ENCODE data around the gene MED4. TPM values are rescaled to one million over a fixed set of nuclear protein-coding genes. Genes with fewer than 3 reads are reported as not detected.

Gene MED4
- total and polyA plus RNA-seq, 9 of the 15 experiments (the other 6 are each of a cell fraction or from before 2014, with no cell fraction given) = 24.5 to 87.3 (median 58.3) TPM

- TF ChIP-seq U2AF1 (optimal IDR thresholded peaks at IDR 0.05; ENCODE audit: low read depth, low read length) = no peak
- TF ChIP-seq SP2 (IDR thresholded peaks at IDR 0.05; ENCODE audit: extremely low read depth, low read depth, low read length, poor library complexity, severe bottlenecking) = no peak
- TF ChIP-seq RNF2 (IDR thresholded peaks at IDR 0.05) = peak; percentile 36
- peak; percentile 82 for TF ChIP-seq CREB1 (IDR thresholded peaks at IDR 0.05)
- TF ChIP-seq CREB1 (CRISPR knock-in tag; IDR thresholded peaks at IDR 0.05) = peak; percentile 89
- TF ChIP-seq ZNF586 (CRISPR knock-in tag; conservative IDR thresholded peaks at IDR 0.05) = no peak
- peak; percentile 55; the same call in 1 of the 2 replicates for TF ChIP-seq ETV5 (CRISPR knock-in tag; IDR thresholded peaks at IDR 0.05; ENCODE audit: low read depth)
- TF ChIP-seq, protein P1, sequence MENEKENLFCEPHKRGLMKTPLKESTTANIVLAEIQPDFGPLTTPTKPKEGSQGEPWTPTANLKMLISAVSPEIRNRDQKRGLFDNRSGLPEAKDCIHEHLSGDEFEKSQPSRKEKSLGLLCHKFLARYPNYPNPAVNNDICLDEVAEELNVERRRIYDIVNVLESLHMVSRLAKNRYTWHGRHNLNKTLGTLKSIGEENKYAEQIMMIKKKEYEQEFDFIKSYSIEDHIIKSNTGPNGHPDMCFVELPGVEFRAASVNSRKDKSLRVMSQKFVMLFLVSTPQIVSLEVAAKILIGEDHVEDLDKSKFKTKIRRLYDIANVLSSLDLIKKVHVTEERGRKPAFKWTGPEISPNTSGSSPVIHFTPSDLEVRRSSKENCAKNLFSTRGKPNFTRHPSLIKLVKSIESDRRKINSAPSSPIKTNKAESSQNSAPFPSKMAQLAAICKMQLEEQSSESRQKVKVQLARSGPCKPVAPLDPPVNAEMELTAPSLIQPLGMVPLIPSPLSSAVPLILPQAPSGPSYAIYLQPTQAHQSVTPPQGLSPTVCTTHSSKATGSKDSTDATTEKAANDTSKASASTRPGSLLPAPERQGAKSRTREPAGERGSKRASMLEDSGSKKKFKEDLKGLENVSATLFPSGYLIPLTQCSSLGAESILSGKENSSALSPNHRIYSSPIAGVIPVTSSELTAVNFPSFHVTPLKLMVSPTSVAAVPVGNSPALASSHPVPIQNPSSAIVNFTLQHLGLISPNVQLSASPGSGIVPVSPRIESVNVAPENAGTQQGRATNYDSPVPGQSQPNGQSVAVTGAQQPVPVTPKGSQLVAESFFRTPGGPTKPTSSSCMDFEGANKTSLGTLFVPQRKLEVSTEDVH (IDR thresholded peaks at IDR 0.05; ENCODE audit: low read depth, partially characterized antibody) = peak; percentile 70
- TF ChIP-seq MAFG (tag; conservative IDR thresholded peaks at IDR 0.05) = no peak
- TF ChIP-seq UBTF (IDR thresholded peaks at IDR 0.05; ENCODE audit: borderline replicate concordance in 1 of 2, low read depth in 2 of 2, low read length in 2 of 2) = 0 out of 4 replicates have a peak, but pooled peaks of 1 of the 2 experiments have one; percentile 48
- TF ChIP-seq YY1 (IDR thresholded peaks at IDR 0.05; ENCODE audit: borderline replicate concordance in 1 of 3, control insufficient read depth in 1 of 3, extremely low read depth in 1 of 3, insufficient read depth in 3 of 3, insufficient read length in 1 of 3, insufficient replicate concordance in 2 of 3, low read depth in 1 of 3, low read length in 2 of 3) = peak in 2 of 3 experiments; percentile 43 to 73
- TF ChIP-seq NCOA4 (IDR thresholded peaks at IDR 0.05; ENCODE audit: partially characterized antibody) = no peak
- TF ChIP-seq MED1 (CRISPR knock-in tag; IDR thresholded peaks at IDR 0.05; ENCODE audit: borderline replicate concordance) = no peak
- 0 out of 2 replicates have a peak, but pooled peaks have one; percentile 23 for TF ChIP-seq ZKSCAN1 (IDR thresholded peaks at IDR 0.05; ENCODE audit: low read depth, low read length)
- peak; percentile 40 for TF ChIP-seq HMGN3 (IDR thresholded peaks at IDR 0.05; ENCODE audit: borderline replicate concordance, extremely low read depth, insufficient read length, low read depth, low read length)
- TF ChIP-seq EGR1 (conservative IDR thresholded peaks at IDR 0.05) = peak; percentile 81
- no peak for TF ChIP-seq ADNP (tag; IDR thresholded peaks at IDR 0.05)
- no peak for TF ChIP-seq WHSC1 (IDR thresholded peaks at IDR 0.05; ENCODE audit: low read length)
- TF ChIP-seq, protein P2, sequence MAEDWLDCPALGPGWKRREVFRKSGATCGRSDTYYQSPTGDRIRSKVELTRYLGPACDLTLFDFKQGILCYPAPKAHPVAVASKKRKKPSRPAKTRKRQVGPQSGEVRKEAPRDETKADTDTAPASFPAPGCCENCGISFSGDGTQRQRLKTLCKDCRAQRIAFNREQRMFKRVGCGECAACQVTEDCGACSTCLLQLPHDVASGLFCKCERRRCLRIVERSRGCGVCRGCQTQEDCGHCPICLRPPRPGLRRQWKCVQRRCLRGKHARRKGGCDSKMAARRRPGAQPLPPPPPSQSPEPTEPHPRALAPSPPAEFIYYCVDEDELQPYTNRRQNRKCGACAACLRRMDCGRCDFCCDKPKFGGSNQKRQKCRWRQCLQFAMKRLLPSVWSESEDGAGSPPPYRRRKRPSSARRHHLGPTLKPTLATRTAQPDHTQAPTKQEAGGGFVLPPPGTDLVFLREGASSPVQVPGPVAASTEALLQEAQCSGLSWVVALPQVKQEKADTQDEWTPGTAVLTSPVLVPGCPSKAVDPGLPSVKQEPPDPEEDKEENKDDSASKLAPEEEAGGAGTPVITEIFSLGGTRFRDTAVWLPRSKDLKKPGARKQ (CRISPR knock-in tag; IDR thresholded peaks at IDR 0.05) = no peak
- peak; percentile 61 for TF ChIP-seq HCFC1 (IDR thresholded peaks at IDR 0.05; ENCODE audit: low read depth, low read length)
Observed at GRCh38 chr13:48037346-48038173, 57.3 kb downstream of the MED4 start, which contains the start of gene NUDT15 (continued).
